ENCODE results near the gene PCDHB5. TPM values are rescaled to one million over a fixed set of nuclear protein-coding genes. Genes with fewer than 3 reads are reported as not detected.
"Not testable (repeated sequence)": the region's sequence is repeated elsewhere in the genome, so short reads cannot be mapped to it uniquely, and the experiment has no call there.

Gene PCDHB5
- total RNA-seq, 2 experiments from 2014 or later = not detected

DNA sequence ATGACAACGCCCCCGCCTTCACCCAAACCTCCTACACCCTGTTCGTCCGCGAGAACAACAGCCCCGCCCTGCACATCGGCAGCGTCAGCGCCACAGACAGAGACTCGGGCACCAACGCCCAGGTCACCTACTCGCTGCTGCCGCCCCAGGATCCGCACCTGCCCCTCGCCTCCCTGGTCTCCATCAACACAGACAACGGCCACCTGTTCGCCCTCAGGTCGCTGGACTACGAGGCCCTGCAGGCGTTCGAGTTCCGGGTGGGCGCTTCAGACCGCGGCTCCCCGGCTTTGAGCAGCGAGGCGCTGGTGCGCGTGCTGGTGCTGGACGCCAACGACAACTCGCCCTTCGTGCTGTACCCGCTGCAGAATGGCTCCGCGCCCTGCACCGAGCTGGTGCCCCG, 44.4 kb downstream of the PCDHB5 start:
- H3K9me2 ChIP-seq (ENCODE audit: insufficient read depth, low read length); H4K20me1 ChIP-seq (ENCODE audit: insufficient read depth, low read length); H3K27ac ChIP-seq (ENCODE audit: low read depth, low read length, poor library complexity, severe bottlenecking); H2AFZ ChIP-seq (ENCODE audit: low read length); H3K9me3 ChIP-seq (ENCODE audit: low read length); POLR2A ChIA-PET; BruUV-seq (replicated peaks); H3K4me3 ChIP-seq (ENCODE audit: low read depth, low read length, poor library complexity, severe bottlenecking); CTCF ChIA-PET (ENCODE audit: unreplicated experiment); DNase-seq (ENCODE audit: low spot score); H3K79me2 ChIP-seq (ENCODE audit: insufficient read depth, low read depth, low read length); H3K4me2 ChIP-seq (ENCODE audit: low read length); H3K36me3 ChIP-seq (ENCODE audit: insufficient read depth, low read length); intact Hi-C loops (cut with micrococcal nuclease; ENCODE audit: unreplicated experiment); H3K4me1 ChIP-seq (ENCODE audit: insufficient read depth, low read length, poor library complexity, severe bottlenecking): not testable (repeated sequence)

DNA sequence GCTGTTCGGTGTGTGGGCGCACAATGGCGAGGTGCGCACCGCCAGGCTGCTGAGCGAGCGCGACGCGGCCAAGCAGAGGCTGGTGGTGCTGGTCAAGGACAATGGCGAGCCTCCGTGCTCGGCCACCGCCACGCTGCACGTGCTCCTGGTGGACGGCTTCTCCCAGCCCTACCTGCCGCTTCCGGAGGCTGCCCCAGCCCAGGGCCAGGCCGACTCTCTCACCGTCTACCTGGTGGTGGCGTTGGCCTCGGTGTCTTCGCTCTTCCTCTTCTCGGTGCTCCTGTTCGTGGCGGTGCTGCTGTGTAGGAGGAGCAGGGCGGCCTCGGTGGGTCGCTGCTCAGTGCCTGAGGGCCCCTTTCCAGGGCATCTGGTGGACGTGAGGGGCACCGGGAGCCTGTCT, 44.9 kb downstream of the PCDHB5 start:
- H3K9me3 ChIP-seq (ENCODE audit: low read length); intact Hi-C loops (cut with micrococcal nuclease; ENCODE audit: unreplicated experiment); H2AFZ ChIP-seq (ENCODE audit: low read length); POLR2A ChIA-PET; H3K9me2 ChIP-seq (ENCODE audit: insufficient read depth, low read length); H3K4me2 ChIP-seq (ENCODE audit: low read length); H3K4me1 ChIP-seq (ENCODE audit: insufficient read depth, low read length, poor library complexity, severe bottlenecking); H3K27ac ChIP-seq (ENCODE audit: low read depth, low read length, poor library complexity, severe bottlenecking); H3K79me2 ChIP-seq (ENCODE audit: insufficient read depth, low read depth, low read length); DNase-seq (ENCODE audit: low spot score); BruUV-seq (replicated peaks); H3K4me3 ChIP-seq (ENCODE audit: low read depth, low read length, poor library complexity, severe bottlenecking); CTCF ChIA-PET (ENCODE audit: unreplicated experiment); H4K20me1 ChIP-seq (ENCODE audit: insufficient read depth, low read length); H3K36me3 ChIP-seq (ENCODE audit: insufficient read depth, low read length): not testable (repeated sequence)

DNA sequence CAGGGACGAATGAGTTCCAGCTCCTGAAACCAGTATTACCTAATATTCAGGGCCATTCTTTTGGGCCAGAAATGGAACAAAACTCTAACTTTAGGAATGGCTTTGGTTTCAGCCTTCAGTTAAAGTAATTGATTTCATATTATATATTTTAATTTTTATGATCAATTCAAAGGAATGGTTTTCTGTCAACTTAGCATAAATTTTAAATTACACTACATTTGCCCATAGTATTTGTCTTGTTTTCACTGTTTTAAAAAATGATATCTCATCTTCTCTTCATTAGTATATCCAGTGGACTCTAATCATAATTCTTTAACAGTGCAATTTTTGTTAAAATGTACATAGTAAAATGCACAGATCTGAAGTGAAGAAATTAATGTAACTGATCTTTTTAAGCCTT, 45.3 kb downstream of the PCDHB5 start:
- CTCF ChIA-PET (ENCODE audit: unreplicated experiment) = no interaction called here
- no TSS peak for BruUV-seq (replicated peaks)

DNA sequence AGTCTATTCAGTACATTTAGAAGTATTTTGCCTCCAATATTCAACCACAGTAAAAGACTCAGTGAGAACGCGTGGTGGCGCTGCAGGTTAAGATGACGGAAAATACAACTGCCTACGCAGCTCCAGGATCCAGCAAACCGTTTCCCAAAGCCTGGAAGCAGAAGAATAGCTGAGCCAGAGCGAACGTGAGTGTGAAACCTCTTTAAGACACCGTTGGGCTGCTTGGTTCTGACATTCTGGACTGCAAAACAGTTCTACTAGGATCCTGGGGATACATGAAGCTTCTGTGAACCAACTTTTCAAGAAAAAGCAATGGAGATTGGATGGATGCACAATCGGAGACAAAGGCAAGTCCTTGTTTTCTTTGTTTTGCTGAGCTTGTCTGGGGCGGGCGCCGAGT, 47.2 kb downstream of the PCDHB5 start, which contains the start of gene PCDHB16:
Gene PCDHB16, plus strand, starts transcription at position 140 of the 400 bp plus-strand sequence. Its CDS starts 173 bp downstream, at position 313.
- no peak within 1 kb of the TSS for H3K4me2 ChIP-seq (ENCODE audit: low read length)
- H3K4me3 ChIP-seq (ENCODE audit: low read depth, low read length, poor library complexity, severe bottlenecking) = no peak within 1 kb of the TSS
- no peaks in the 10 kb centered on the region for H4K20me1 ChIP-seq (ENCODE audit: insufficient read depth, low read length)
- H2AFZ ChIP-seq (ENCODE audit: low read length) = no peak within 1 kb of the TSS
- DNase-seq (ENCODE audit: low spot score) = no peak
- CTCF ChIA-PET (ENCODE audit: unreplicated experiment) = no interaction called here
- POLR2A ChIA-PET = no interaction called here
- H3K36me3 ChIP-seq (ENCODE audit: insufficient read depth, low read length) = no peaks in the 10 kb centered on the region
- no TSS peak for BruUV-seq (replicated peaks)
- no peak for TF ChIP-seq EZH2phosphoT487 (IDR thresholded peaks at IDR 0.05; ENCODE audit: borderline replicate concordance, low read depth, low read length)
- TF ChIP-seq, protein P1, sequence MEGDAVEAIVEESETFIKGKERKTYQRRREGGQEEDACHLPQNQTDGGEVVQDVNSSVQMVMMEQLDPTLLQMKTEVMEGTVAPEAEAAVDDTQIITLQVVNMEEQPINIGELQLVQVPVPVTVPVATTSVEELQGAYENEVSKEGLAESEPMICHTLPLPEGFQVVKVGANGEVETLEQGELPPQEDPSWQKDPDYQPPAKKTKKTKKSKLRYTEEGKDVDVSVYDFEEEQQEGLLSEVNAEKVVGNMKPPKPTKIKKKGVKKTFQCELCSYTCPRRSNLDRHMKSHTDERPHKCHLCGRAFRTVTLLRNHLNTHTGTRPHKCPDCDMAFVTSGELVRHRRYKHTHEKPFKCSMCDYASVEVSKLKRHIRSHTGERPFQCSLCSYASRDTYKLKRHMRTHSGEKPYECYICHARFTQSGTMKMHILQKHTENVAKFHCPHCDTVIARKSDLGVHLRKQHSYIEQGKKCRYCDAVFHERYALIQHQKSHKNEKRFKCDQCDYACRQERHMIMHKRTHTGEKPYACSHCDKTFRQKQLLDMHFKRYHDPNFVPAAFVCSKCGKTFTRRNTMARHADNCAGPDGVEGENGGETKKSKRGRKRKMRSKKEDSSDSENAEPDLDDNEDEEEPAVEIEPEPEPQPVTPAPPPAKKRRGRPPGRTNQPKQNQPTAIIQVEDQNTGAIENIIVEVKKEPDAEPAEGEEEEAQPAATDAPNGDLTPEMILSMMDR (conservative IDR thresholded peaks at IDR 0.05; ENCODE audit: low read length) = no peak
- H3K9me2 ChIP-seq (ENCODE audit: insufficient read depth, low read length) = no peaks in the 10 kb centered on the region
- no peaks in the 10 kb centered on the region for H3K4me1 ChIP-seq (ENCODE audit: insufficient read depth, low read length, poor library complexity, severe bottlenecking)
- no peak within 1 kb of the TSS for H3K27ac ChIP-seq (ENCODE audit: low read depth, low read length, poor library complexity, severe bottlenecking)
- H3K79me2 ChIP-seq (ENCODE audit: insufficient read depth, low read depth, low read length) = no peaks in the 10 kb centered on the region
- intact Hi-C loops (cut with micrococcal nuclease; ENCODE audit: unreplicated experiment) = no loop called here
- H3K9me3 ChIP-seq (ENCODE audit: low read length) = no peaks in the 10 kb centered on the region

More for the DNA sequence above, 45.3 kb downstream of the PCDHB5 start:
- Histone ChIP-seq H3K36me3 (ENCODE audit: insufficient read depth, low read length) (no peaks in the 10 kb centered on the region), H4K20me1 (ENCODE audit: insufficient read depth, low read length) (no peaks in the 10 kb centered on the region), H2AFZ (ENCODE audit: low read length) (no peak overlapping the region), H3K4me3 (ENCODE audit: low read depth, low read length, poor library complexity, severe bottlenecking) (no peak overlapping the region), H3K9me2 (ENCODE audit: insufficient read depth, low read length) (no peaks in the 10 kb centered on the region), H3K4me1 (ENCODE audit: insufficient read depth, low read length, poor library complexity, severe bottlenecking) (no peaks in the 10 kb centered on the region), H3K4me2 (ENCODE audit: low read length) (no peak overlapping the region), H3K79me2 (ENCODE audit: insufficient read depth, low read depth, low read length) (no peaks in the 10 kb centered on the region), H3K9me3 (ENCODE audit: low read length) (no peaks in the 10 kb centered on the region), H3K27ac (ENCODE audit: low read depth, low read length, poor library complexity, severe bottlenecking) (no peak overlapping the region)
- intact Hi-C loops (cut with micrococcal nuclease; ENCODE audit: unreplicated experiment) = no loop called here
- DNase-seq (ENCODE audit: low spot score) = no peak
- TF ChIP-seq, protein P1 (conservative IDR thresholded peaks at IDR 0.05; ENCODE audit: low read length) = no peak
- TF ChIP-seq EZH2phosphoT487 (IDR thresholded peaks at IDR 0.05; ENCODE audit: borderline replicate concordance, low read depth, low read length) = no peak
- POLR2A ChIA-PET = no interaction called here

DNA sequence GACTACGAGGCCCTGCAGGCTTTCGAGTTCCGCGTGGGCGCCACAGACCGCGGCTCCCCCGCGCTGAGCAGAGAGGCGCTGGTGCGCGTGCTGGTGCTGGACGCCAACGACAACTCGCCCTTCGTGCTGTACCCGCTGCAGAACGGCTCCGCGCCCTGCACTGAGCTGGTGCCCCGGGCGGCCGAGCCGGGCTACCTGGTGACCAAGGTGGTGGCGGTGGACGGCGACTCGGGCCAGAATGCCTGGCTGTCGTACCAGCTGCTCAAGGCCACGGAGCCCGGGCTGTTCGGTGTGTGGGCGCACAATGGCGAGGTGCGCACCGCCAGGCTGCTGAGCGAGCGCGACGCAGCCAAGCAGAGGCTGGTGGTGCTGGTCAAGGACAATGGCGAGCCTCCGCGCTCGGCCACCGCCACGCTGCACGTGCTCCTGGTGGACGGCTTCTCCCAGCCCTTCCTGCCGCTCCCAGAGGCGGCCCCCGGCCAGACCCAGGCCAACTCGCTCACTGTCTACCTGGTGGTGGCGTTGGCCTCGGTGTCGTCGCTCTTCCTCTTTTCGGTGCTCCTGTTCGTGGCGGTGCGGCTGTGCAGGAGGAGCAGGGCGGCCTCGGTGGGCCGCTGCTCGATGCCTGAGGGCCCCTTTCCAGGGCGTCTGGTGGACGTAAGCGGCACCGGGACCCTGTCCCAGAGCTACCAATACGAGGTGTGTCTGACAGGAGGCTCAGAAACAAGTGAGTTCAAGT, 49.3 kb downstream of the PCDHB5 start:
- H3K4me3 ChIP-seq (ENCODE audit: low read depth, low read length, poor library complexity, severe bottlenecking); H3K4me2 ChIP-seq (ENCODE audit: low read length); H3K4me1 ChIP-seq (ENCODE audit: insufficient read depth, low read length, poor library complexity, severe bottlenecking); DNase-seq (ENCODE audit: low spot score); H3K36me3 ChIP-seq (ENCODE audit: insufficient read depth, low read length); H4K20me1 ChIP-seq (ENCODE audit: insufficient read depth, low read length); H3K79me2 ChIP-seq (ENCODE audit: insufficient read depth, low read depth, low read length); intact Hi-C loops (cut with micrococcal nuclease; ENCODE audit: unreplicated experiment); H3K9me2 ChIP-seq (ENCODE audit: insufficient read depth, low read length); H2AFZ ChIP-seq (ENCODE audit: low read length); H3K9me3 ChIP-seq (ENCODE audit: low read length); H3K27ac ChIP-seq (ENCODE audit: low read depth, low read length, poor library complexity, severe bottlenecking); POLR2A ChIA-PET; BruUV-seq (replicated peaks); CTCF ChIA-PET (ENCODE audit: unreplicated experiment): not testable (repeated sequence)
